Nephron (organoid): Measurements from ENCODE around the gene CCDC187.

Source experiments
- H3K27ac Mint-ChIP-seq, 3 experiments: 2 replicates each; pipeline ENCODE4 v1.8.0; 2020; ENCODE audit warnings: mixed read lengths in 3 of 3, mild to moderate bottlenecking in 2 of 3, moderate library complexity in 1 of 3
- H3K27me3 Mint-ChIP-seq: 2 replicates; pipeline ENCODE4 v1.8.0; 2021; ENCODE audit warnings: low read depth, mild to moderate bottlenecking, moderate library complexity, mixed read lengths
- H3K36me3 Mint-ChIP-seq: 2 replicates; pipeline ENCODE4 v1.8.0; 2020; ENCODE audit warnings: low read depth, mixed read lengths
- H3K4me1 Mint-ChIP-seq: 2 replicates; pipeline ENCODE4 v1.8.0; 2020; ENCODE audit warnings: mixed read lengths
- H3K4me3 Mint-ChIP-seq, 3 experiments: 2 replicates each; pipeline ENCODE4 v1.8.0; 2020; ENCODE audit warnings: mild to moderate bottlenecking in 3 of 3, mixed read lengths in 3 of 3, moderate library complexity in 2 of 3
- H3K9me3 Mint-ChIP-seq: 2 replicates; pipeline ENCODE4 v1.8.0; 2020; ENCODE audit warnings: mixed read lengths
- CTCF ChIP-seq, 3 experiments: fragments of 200-600 bp; sonication (generic); IDR thresholded peaks; one replicate each; pipeline ENCODE4 v1.5.0; 2021; ENCODE audit warnings: antibody characterized with exemption in 3 of 3; ENCODE audit not compliant: unreplicated experiment in 3 of 3

CCDC187 gene

DNA sequence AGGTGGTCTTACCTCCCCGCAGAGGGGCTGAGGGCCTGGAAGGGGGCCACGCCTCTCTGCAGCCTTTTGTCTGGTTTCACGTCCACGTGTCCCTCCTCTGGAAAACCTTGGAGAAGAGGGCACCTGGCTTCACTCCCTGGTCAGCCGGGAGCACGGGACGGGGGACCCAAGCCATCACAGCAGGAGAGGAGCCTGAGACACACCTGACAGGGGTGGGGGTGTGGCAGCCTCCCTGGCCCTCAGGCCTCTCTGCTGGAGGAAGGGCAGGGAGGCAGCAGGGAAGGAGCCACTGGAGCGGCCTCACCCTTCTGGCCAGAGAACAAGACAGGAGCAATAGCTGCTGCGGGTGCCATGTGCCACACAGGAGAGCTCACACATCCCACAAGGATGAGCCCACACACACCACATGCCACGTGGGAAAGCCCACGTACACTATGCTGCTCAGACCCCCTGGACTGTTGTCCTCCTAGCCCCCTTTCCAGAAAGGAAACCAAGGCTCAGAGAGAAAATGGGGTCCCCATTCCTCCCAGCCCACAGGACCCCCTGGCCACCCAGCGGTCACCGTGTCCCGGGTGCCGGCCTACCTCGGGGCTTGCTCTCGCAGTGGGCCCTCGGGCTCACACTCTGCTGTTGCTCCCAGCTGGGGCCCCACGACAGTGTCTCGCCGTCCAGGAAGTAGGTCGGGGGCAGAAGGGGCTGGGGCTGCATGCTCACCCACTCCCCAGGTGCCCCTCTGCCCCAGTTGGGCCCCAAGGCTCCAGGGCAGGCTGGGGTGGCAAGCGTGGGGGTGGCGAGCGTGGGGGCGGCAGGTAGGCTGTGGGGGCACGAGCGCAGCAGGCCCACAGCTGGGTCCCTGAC lies 18.2 kb downstream of the CCDC187 start:
- Mint-ChIP-seq H3K36me3 (peaks cover 5% of the 10 kb centered on the region), H3K27me3 (peaks cover 21% of the 10 kb centered on the region), H3K9me3 (no peaks in the 10 kb centered on the region), H3K4me3 (no peak overlapping the region), H3K27ac (no peak overlapping the region), H3K4me1 (no peaks in the 10 kb centered on the region)
- TF ChIP-seq CTCF (IDR thresholded peaks at IDR 0.05; ENCODE audit: unreplicated experiment in 3 of 3) = no peak

DNA sequence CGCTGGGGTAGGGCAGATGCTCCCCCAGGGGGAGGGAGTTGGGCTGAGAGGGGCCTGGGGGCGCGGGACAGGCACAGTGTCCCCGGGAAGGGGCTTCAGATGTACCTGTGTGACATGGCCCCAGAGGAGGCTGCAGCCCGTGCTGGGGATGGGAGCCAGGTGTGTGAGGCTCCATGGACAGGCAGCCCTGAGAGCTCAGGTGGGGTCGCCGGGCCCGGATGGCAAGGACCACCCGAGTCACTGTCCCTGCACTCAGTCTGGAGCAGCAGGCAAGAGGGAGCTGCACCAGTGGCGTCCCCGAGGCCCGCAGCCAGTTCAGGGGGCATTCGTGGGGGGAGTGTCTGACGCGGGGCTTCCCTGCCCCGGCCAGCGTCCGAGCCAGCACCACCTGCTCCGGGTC lies 18.9 kb downstream of the CCDC187 start:
- H3K9me3 Mint-ChIP-seq = no peaks in the 10 kb centered on the region
- no peaks in the 10 kb centered on the region for H3K4me1 Mint-ChIP-seq
- no peak overlapping the region for H3K27ac Mint-ChIP-seq
- H3K27me3 Mint-ChIP-seq = peaks cover 21% of the 10 kb centered on the region
- H3K4me3 Mint-ChIP-seq = no peak overlapping the region
- TF ChIP-seq CTCF (IDR thresholded peaks at IDR 0.05; ENCODE audit: unreplicated experiment in 3 of 3) = no peak
- peaks cover 5% of the 10 kb centered on the region for H3K36me3 Mint-ChIP-seq

DNA sequence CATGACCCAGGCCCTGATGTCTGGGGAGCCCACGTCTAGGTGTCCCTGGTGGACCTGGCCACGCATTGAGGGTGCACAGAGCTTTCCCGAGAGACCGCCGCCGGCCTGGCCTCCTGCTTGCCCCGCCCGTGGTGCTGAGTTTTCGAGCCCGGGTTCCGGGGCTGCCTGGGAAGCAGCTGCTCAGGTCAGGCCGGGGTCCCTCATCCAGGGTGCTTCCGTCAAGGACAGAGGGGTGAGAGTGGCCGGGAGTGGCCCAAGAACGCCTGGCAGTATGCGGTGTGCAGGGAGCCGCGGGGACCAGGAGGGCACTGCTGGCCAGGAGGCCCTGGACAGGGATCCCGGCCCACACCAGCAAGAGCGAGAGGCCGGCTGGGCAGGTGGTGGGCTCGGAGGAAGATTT lies 19.6 kb downstream of the CCDC187 start:
- no peak for TF ChIP-seq CTCF (IDR thresholded peaks at IDR 0.05; ENCODE audit: unreplicated experiment in 3 of 3)
- Mint-ChIP-seq H3K9me3 (no peaks in the 10 kb centered on the region), H3K27me3 (peaks cover 24% of the 10 kb centered on the region), H3K4me1 (no peaks in the 10 kb centered on the region), H3K27ac (no peak overlapping the region), H3K36me3 (peaks cover 5% of the 10 kb centered on the region), H3K4me3 (no peak overlapping the region)

DNA sequence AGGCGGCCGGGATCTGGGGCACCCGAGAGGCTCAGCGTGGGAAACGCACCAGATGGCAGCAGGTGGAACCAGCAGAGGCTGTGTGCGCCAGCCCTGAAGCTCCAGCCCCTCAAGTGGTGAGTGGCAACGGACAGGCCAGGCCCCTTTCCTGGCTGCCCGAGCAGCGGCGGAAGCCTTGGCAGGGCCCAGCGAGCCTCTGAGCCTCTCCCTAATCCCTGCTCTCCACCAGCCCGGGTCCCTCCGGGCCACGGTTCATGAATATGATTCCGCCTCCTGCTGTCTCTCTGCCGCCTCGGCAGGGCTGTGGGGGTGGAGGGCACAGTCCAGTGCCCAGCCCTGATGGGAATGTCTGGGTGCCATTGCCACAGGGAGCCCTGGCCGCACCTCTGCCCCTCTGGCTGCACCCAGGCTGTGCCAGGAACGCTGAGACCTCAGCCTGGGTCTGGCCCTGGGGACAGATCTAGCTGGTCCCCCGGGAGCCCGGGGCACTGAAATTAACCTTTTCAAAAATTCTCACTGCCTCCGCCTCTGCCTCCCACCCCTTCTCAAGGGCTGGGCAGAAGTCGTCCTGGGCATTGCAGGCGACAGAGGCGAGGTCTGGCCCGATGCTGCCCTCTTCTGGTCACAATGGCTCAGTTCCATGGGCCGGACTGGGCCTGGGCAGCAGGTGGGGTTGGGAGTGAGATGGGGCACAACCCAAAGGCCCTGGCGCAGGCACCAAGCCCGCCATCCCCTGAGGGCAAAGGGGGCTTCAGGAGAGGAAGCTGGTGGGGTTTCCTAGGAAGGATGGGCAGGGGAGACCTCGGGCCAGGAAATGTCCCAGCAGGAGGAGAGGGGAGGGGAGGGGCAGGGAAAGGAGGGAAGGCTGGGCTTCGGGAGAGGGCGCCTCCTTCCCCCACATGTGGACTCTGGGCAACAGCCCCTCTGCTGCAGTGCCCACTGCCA lies 20.3 kb downstream of the CCDC187 start:
- peaks cover 5% of the 10 kb centered on the region for H3K36me3 Mint-ChIP-seq
- H3K27ac Mint-ChIP-seq = no peak overlapping the region

DNA sequence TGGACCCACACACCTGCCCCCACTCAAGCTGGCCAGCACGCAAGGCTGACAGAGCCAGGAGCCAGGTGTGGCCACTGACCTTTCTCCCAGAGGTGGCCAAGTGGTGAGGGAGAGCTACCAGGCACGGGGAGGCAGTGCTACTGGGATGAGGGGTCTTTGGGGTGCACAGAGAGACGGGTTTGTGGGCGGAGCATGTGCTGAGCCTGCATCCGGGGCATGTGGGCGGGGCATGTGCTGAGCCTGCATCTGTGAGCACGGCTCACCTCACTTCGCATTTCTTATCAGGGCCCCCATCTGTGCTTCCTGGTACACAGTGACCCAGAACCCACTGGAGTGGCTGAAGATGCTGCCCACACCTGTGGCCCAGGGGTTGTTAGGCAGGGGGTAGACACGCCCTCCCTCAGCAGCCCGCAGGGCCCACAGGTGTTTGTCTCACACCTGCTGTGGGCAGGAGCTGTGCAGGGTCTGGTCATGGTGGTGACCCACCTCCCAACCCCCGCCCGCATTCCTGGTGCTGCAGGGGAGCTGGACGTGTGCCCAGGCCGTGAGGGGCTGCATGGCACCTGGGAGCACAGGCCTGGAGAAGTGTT lies 21.5 kb downstream of the CCDC187 start:
- no peak for TF ChIP-seq CTCF (IDR thresholded peaks at IDR 0.05; ENCODE audit: unreplicated experiment in 3 of 3)
- Mint-ChIP-seq H3K27me3 (peaks cover 29% of the 10 kb centered on the region), H3K4me3 (no peak overlapping the region), H3K9me3 (no peaks in the 10 kb centered on the region), H3K27ac (no peak overlapping the region), H3K36me3 (peaks cover 5% of the 10 kb centered on the region), H3K4me1 (no peaks in the 10 kb centered on the region)

More for the DNA sequence above, 20.3 kb downstream of the CCDC187 start:
- no peak overlapping the region for H3K4me3 Mint-ChIP-seq
- H3K27me3 Mint-ChIP-seq = peaks cover 27% of the 10 kb centered on the region
- H3K9me3 Mint-ChIP-seq = no peaks in the 10 kb centered on the region
- no peaks in the 10 kb centered on the region for H3K4me1 Mint-ChIP-seq
- TF ChIP-seq CTCF (IDR thresholded peaks at IDR 0.05; ENCODE audit: unreplicated experiment in 3 of 3) = peak; percentile 78 to 86 (median 80)
